Activated naive CD8-positive, alpha-beta T cell treated with anti-CD3 and anti-CD28 coated beads for 36 hours (primary cell): Measurements from ENCODE around the gene CEP120. TPM values are rescaled to one million over a fixed set of nuclear protein-coding genes. Genes with fewer than 3 reads are reported as not detected.
"Not testable (repeated sequence)": the region's sequence is repeated elsewhere in the genome, so short reads cannot be mapped to it uniquely, and the experiment has no call there.

Experiments
- DNase-seq: peaks from one replicate; pipeline ENCODE4 v3.0.0; 2021
- H3K27ac Mint-ChIP-seq: one replicate; pipeline ENCODE4 v1.8.0; 2022; ENCODE audit warnings: mild to moderate bottlenecking, moderate library complexity, mixed read lengths
- H3K27me3 Mint-ChIP-seq: one replicate; pipeline ENCODE4 v1.8.0; 2022; ENCODE audit warnings: mild to moderate bottlenecking, mixed read lengths
- H3K36me3 Mint-ChIP-seq: one replicate; pipeline ENCODE4 v1.8.0; 2021; ENCODE audit warnings: mild to moderate bottlenecking, mixed read lengths
- H3K4me1 Mint-ChIP-seq: one replicate; pipeline ENCODE4 v1.8.0; 2021; ENCODE audit warnings: mixed read lengths
- H3K4me3 Mint-ChIP-seq: one replicate; pipeline ENCODE4 v1.8.0; 2022; ENCODE audit warnings: mild to moderate bottlenecking, moderate library complexity, mixed read lengths
- H3K9me3 Mint-ChIP-seq: one replicate; pipeline ENCODE4 v1.8.0; 2022; ENCODE audit warnings: mixed read lengths
- total RNA-seq, 2 experiments: library from RNA; stranded (reverse); gene quantifications; one replicate each; pipeline ENCODE4 v1.2.3, GENCODE V29; 2021

The CEP120 gene
- 10 to 100 TPM; 19.1 to 21.1 TPM for total RNA-seq

GRCh38 chr5:123423278-123424149 lies at the start of gene CEP120:
Gene CEP120 (minus strand): TSS chr5:123423403. CDS start chr5:123422998, 405 bp downstream.
- Mint-ChIP-seq H3K4me1 (peaks cover 17% of the 10 kb centered on the region), H3K4me3 (no peak within 1 kb of the TSS)

GRCh38 chr5:123472150-123472924 lies 49.1 kb upstream of the CEP120 start:
- Mint-ChIP-seq H3K27ac (no peak overlapping the region), H3K36me3 (no peaks in the 10 kb centered on the region), H3K4me1 (no peaks in the 10 kb centered on the region), H3K9me3 (peaks cover 7% of the 10 kb centered on the region), H3K4me3 (no peak overlapping the region), H3K27me3 (peaks cover 31% of the 10 kb centered on the region)
- DNase-seq = no peak

More at GRCh38 chr5:123423278-123424149, at the start of gene CEP120:
- Mint-ChIP-seq H3K27me3 (no peaks in the 10 kb centered on the region), H3K9me3 (peaks cover 1% of the 10 kb centered on the region), H3K27ac (no peak within 1 kb of the TSS), H3K36me3 (peaks cover under 1% of the 10 kb centered on the region)
- DNase-seq = peak; percentile 95

- Mint-ChIP-seq H3K27ac (no peak overlapping the region), H3K9me3 (peaks cover 11% of the 10 kb centered on the region), H3K36me3 (no peaks in the 10 kb centered on the region), H3K4me1 (no peaks in the 10 kb centered on the region), H3K4me3 (no peak overlapping the region), H3K27me3 (peaks cover 36% of the 10 kb centered on the region)
- DNase-seq = no peak
These were observed 48.2 kb upstream of the CEP120 start for GRCh38 chr5:123471385-123471784.

- H3K9me3 Mint-ChIP-seq = peaks cover 11% of the 10 kb centered on the region
- not testable (repeated sequence) for H3K27ac Mint-ChIP-seq, H3K36me3 Mint-ChIP-seq, H3K4me3 Mint-ChIP-seq, DNase-seq, H3K4me1 Mint-ChIP-seq
- H3K27me3 Mint-ChIP-seq = peaks cover 29% of the 10 kb centered on the region
These were observed 43.6 kb upstream of the CEP120 start for GRCh38 chr5:123466839-123467238.

- H3K36me3 Mint-ChIP-seq = no peaks in the 10 kb centered on the region
- peak overlapping the region; percentile 15 for H3K4me3 Mint-ChIP-seq
- H3K27ac Mint-ChIP-seq = peak overlapping the region; percentile 80
- peaks cover 3% of the 10 kb centered on the region for H3K9me3 Mint-ChIP-seq
- peak; percentile 44 for DNase-seq
- H3K27me3 Mint-ChIP-seq = no peaks in the 10 kb centered on the region
- H3K4me1 Mint-ChIP-seq = peaks cover 19% of the 10 kb centered on the region
These were observed 37.1 kb upstream of the CEP120 start for GRCh38 chr5:123460296-123460729.

GRCh38 chr5:123458994-123459393 lies 35.8 kb upstream of the CEP120 start:
- not testable (repeated sequence) for H3K27me3 Mint-ChIP-seq, H3K36me3 Mint-ChIP-seq, H3K4me3 Mint-ChIP-seq, H3K9me3 Mint-ChIP-seq, H3K27ac Mint-ChIP-seq, DNase-seq
- peaks cover 19% of the 10 kb centered on the region for H3K4me1 Mint-ChIP-seq

GRCh38 chr5:123456242-123456641 lies 33.0 kb upstream of the CEP120 start:
- H3K36me3 Mint-ChIP-seq = no peaks in the 10 kb centered on the region
- no peaks in the 10 kb centered on the region for H3K27me3 Mint-ChIP-seq
- peaks cover 11% of the 10 kb centered on the region for H3K4me1 Mint-ChIP-seq
- no peak overlapping the region for H3K27ac Mint-ChIP-seq
- no peak for DNase-seq
- H3K9me3 Mint-ChIP-seq = peaks cover 3% of the 10 kb centered on the region
- no peak overlapping the region for H3K4me3 Mint-ChIP-seq

- Mint-ChIP-seq H3K27ac (no peak overlapping the region), H3K4me1 (peaks cover 7% of the 10 kb centered on the region), H3K27me3 (no peaks in the 10 kb centered on the region), H3K36me3 (no peaks in the 10 kb centered on the region), H3K4me3 (no peak overlapping the region), H3K9me3 (peaks cover 3% of the 10 kb centered on the region)
- no peak for DNase-seq
These were observed 32.4 kb upstream of the CEP120 start for GRCh38 chr5:123455640-123456039.

- H3K4me1 Mint-ChIP-seq = peaks cover 3% of the 10 kb centered on the region
- peaks cover 3% of the 10 kb centered on the region for H3K9me3 Mint-ChIP-seq
- no peak overlapping the region for H3K27ac Mint-ChIP-seq
- H3K4me3 Mint-ChIP-seq = no peak overlapping the region
- no peaks in the 10 kb centered on the region for H3K36me3 Mint-ChIP-seq
- no peaks in the 10 kb centered on the region for H3K27me3 Mint-ChIP-seq
- DNase-seq = no peak
These were observed 31.9 kb upstream of the CEP120 start for GRCh38 chr5:123455095-123455494.

GRCh38 chr5:123454259-123454911 lies 31.2 kb upstream of the CEP120 start:
- H3K27me3 Mint-ChIP-seq = no peaks in the 10 kb centered on the region
- H3K27ac Mint-ChIP-seq = no peak overlapping the region
- H3K4me1 Mint-ChIP-seq = peaks cover 5% of the 10 kb centered on the region
- H3K9me3 Mint-ChIP-seq = peaks cover 3% of the 10 kb centered on the region
- no peak for DNase-seq
- H3K36me3 Mint-ChIP-seq = no peaks in the 10 kb centered on the region
- H3K4me3 Mint-ChIP-seq = no peak overlapping the region

GRCh38 chr5:123452401-123452800 lies 29.2 kb upstream of the CEP120 start:
- Mint-ChIP-seq H3K4me1 (peaks cover 19% of the 10 kb centered on the region), H3K27ac (no peak overlapping the region), H3K4me3 (no peak overlapping the region), H3K27me3 (peaks cover 5% of the 10 kb centered on the region), H3K9me3 (peaks cover 3% of the 10 kb centered on the region), H3K36me3 (no peaks in the 10 kb centered on the region)
- no peak for DNase-seq

- H3K27me3 Mint-ChIP-seq = peaks cover 7% of the 10 kb centered on the region
- no peak overlapping the region for H3K4me3 Mint-ChIP-seq
- H3K4me1 Mint-ChIP-seq = peaks cover 19% of the 10 kb centered on the region
- no peak overlapping the region for H3K27ac Mint-ChIP-seq
- H3K36me3 Mint-ChIP-seq = no peaks in the 10 kb centered on the region
- no peaks in the 10 kb centered on the region for H3K9me3 Mint-ChIP-seq
- no peak for DNase-seq
These were observed 27.8 kb upstream of the CEP120 start for GRCh38 chr5:123451047-123451446.

- H3K36me3 Mint-ChIP-seq = no peaks in the 10 kb centered on the region
- H3K4me3 Mint-ChIP-seq = no peak overlapping the region
- peaks cover 11% of the 10 kb centered on the region for H3K27me3 Mint-ChIP-seq
- peaks cover 19% of the 10 kb centered on the region for H3K4me1 Mint-ChIP-seq
- H3K9me3 Mint-ChIP-seq = no peaks in the 10 kb centered on the region
- no peak for DNase-seq
- no peak overlapping the region for H3K27ac Mint-ChIP-seq
These were observed 27.4 kb upstream of the CEP120 start for GRCh38 chr5:123450640-123451039.

- Mint-ChIP-seq H3K4me1 (peaks cover 19% of the 10 kb centered on the region), H3K27ac (no peak overlapping the region), H3K9me3 (no peaks in the 10 kb centered on the region), H3K27me3 (peaks cover 12% of the 10 kb centered on the region), H3K4me3 (no peak overlapping the region), H3K36me3 (no peaks in the 10 kb centered on the region)
- no peak for DNase-seq
These were observed 26.9 kb upstream of the CEP120 start for GRCh38 chr5:123450114-123450513.

- no peak for DNase-seq
- no peak overlapping the region for H3K4me3 Mint-ChIP-seq
- H3K27ac Mint-ChIP-seq = no peak overlapping the region
- peaks cover 12% of the 10 kb centered on the region for H3K27me3 Mint-ChIP-seq
- no peaks in the 10 kb centered on the region for H3K9me3 Mint-ChIP-seq
- peaks cover 19% of the 10 kb centered on the region for H3K4me1 Mint-ChIP-seq
- no peaks in the 10 kb centered on the region for H3K36me3 Mint-ChIP-seq
These were observed 26.3 kb upstream of the CEP120 start for GRCh38 chr5:123449424-123449974.
